Measurements from ENCODE around the gene RPS6KA2.

Gene RPS6KA2

GRCh38 chr6:166595061-166595780 is 31.8 kb downstream of the RPS6KA2 start:
- TF ChIP-seq CTCF (IDR thresholded peaks at IDR 0.05) (no peak), ZFX (IDR thresholded peaks at IDR 0.05; ENCODE audit: borderline replicate concordance) (no peak)
- no peak overlapping the region for H3K27ac ChIP-seq

- H3K27ac ChIP-seq = no peak overlapping the region
- no peak for TF ChIP-seq ZFX (IDR thresholded peaks at IDR 0.05; ENCODE audit: borderline replicate concordance)
- TF ChIP-seq CTCF (IDR thresholded peaks at IDR 0.05) = no peak
Observed at GRCh38 chr6:166592821-166593220, 34.2 kb downstream of the RPS6KA2 start.

- TF ChIP-seq CTCF (IDR thresholded peaks at IDR 0.05) (no peak), ZFX (IDR thresholded peaks at IDR 0.05; ENCODE audit: borderline replicate concordance) (no peak)
Observed at GRCh38 chr6:166591961-166592520, 35.0 kb downstream of the RPS6KA2 start.

GRCh38 chr6:166591026-166591425 is 36.0 kb downstream of the RPS6KA2 start:
- TF ChIP-seq ZFX (IDR thresholded peaks at IDR 0.05; ENCODE audit: borderline replicate concordance) = no peak
- no peak for TF ChIP-seq CTCF (IDR thresholded peaks at IDR 0.05)
- no peak overlapping the region for H3K27ac ChIP-seq

More at GRCh38 chr6:166591961-166592520, 35.0 kb downstream of the RPS6KA2 start:
- H3K27ac ChIP-seq = no peak overlapping the region

GRCh38 chr6:166589786-166590574 is 37.1 kb downstream of the RPS6KA2 start:
- TF ChIP-seq ZFX (IDR thresholded peaks at IDR 0.05; ENCODE audit: borderline replicate concordance) (no peak), CTCF (IDR thresholded peaks at IDR 0.05) (no peak)
- H3K27ac ChIP-seq = no peak overlapping the region

GRCh38 chr6:166589337-166589731 is 37.7 kb downstream of the RPS6KA2 start:
- H3K27ac ChIP-seq = no peak overlapping the region
- TF ChIP-seq ZFX (IDR thresholded peaks at IDR 0.05; ENCODE audit: borderline replicate concordance) = no peak
- no peak for TF ChIP-seq CTCF (IDR thresholded peaks at IDR 0.05)

Measured in 22Rv1 (cell line).